Fibroblast of skin of right biceps (primary cell): ENCODE measurements around the gene AFP.

Experiments used
- DNase-seq: peaks from one replicate; pipeline ENCODE4 v3.0.0-alpha.2; 2013

AFP gene

GRCh38 chr4:73415807-73416238, 20.2 kb upstream of the AFP start:
- DNase-seq: no peak

- DNase-seq: no peak
These were observed 19.5 kb upstream of the AFP start for GRCh38 chr4:73416423-73417087.

- DNase-seq: no peak
These were observed 18.7 kb upstream of the AFP start for GRCh38 chr4:73417342-73417741.

- DNase-seq: peak; percentile 8
These were observed 18.0 kb upstream of the AFP start for GRCh38 chr4:73417973-73418372.

GRCh38 chr4:73418677-73419076, 17.3 kb upstream of the AFP start:
- DNase-seq: no peak

- no peak for DNase-seq
These were observed 16.6 kb upstream of the AFP start for GRCh38 chr4:73419106-73420038.

DNA sequence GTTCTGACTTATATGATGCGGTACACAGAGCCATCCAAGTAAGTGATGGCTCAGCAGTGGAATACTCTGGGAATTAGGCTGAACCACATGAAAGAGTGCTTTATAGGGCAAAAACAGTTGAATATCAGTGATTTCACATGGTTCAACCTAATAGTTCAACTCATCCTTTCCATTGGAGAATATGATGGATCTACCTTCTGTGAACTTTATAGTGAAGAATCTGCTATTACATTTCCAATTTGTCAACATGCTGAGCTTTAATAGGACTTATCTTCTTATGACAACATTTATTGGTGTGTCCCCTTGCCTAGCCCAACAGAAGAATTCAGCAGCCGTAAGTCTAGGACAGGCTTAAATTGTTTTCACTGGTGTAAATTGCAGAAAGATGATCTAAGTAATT, 15.4 kb upstream of the AFP start:
- no peak for DNase-seq

GRCh38 chr4:73421708-73422457, 14.1 kb upstream of the AFP start:
- DNase-seq: no peak

DNA sequence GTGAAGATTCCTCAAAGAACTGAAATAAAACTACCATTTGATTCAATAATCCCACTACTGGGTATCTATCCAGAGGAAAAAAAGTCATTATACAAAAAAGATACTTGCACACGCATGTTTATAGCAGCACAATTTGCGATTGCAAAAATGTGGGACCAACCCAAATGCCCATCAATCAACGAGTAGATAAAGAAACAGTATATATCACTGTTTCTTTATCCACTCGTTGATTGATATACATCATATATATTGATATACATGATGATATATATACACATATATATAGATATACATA, 13.6 kb upstream of the AFP start:
- DNase-seq: no peak

DNA sequence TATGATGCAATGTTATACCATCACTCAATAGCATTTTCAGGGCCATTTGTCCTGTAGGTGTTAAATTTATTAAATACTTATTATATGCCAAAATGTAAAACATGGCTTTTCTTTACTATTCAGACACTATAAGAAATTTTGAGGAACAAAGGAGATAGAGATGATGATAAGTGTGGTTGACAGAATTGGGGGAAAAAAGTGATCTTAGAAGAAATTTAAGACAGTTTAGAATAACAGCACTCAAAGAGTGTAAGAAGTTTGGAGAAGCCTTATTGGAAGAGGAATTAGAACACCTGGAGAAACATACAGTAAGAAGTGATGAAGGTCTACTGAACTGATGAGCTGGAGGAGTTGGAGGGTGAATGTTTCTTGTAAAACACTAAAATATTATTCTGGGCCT, 12.8 kb upstream of the AFP start:
- DNase-seq: no peak

DNA sequence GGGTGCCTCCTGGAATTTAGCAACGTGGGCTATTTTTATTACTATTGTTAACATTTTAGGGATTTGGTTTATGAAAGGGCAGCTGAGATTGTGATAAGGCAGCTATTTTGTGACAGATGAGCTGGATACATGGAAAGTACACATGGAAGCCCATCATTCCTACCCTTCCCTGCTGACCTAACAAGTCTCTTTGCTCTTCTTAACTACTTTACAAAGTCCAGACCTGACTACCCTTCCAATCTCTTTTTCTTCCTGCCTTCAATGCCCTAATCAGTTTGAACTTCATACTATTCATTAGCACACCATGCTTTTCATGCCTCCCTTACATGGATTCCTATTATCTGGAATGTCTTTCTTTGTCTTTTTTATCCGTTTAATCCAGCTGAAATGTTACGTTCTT, 9.4 kb upstream of the AFP start:
- DNase-seq: no peak

GRCh38 chr4:73429118-73429517, 6.9 kb upstream of the AFP start:
- no peak for DNase-seq

- no peak for DNase-seq
These were observed 6.0 kb upstream of the AFP start for GRCh38 chr4:73429826-73430587.

DNA sequence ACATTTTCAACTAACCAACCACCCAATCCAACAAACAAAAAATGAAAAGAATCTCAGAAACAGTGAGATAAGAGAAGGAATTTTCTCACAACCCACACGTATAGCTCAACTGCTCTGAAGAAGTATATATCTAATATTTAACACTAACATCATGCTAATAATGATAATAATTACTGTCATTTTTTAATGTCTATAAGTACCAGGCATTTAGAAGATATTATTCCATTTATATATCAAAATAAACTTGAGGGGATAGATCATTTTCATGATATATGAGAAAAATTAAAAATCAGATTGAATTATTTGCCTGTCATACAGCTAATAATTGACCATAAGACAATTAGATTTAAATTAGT, 4.2 kb upstream of the AFP start:
- DNase-seq: no peak

DNA sequence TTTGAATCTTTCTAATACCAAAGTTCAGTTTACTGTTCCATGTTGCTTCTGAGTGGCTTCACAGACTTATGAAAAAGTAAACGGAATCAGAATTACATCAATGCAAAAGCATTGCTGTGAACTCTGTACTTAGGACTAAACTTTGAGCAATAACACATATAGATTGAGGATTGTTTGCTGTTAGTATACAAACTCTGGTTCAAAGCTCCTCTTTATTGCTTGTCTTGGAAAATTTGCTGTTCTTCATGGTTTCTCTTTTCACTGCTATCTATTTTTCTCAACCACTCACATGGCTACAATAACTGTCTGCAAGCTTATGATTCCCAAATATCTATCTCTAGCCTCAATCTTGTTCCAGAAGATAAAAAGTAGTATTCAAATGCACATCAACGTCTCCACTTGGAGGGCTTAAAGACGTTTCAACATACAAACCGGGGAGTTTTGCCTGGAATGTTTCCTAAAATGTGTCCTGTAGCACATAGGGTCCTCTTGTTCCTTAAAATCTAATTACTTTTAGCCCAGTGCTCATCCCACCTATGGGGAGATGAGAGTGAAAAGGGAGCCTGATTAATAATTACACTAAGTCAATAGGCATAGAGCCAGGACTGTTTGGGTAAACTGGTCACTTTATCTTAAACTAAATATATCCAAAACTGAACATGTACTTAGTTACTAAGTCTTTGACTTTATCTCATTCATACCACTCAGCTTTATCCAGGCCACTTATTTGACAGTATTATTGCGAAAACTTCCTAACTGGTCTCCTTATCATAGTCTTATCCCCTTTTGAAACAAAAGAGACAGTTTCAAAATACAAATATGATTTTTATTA, 3.6 kb upstream of the AFP start:
- no peak for DNase-seq

DNA sequence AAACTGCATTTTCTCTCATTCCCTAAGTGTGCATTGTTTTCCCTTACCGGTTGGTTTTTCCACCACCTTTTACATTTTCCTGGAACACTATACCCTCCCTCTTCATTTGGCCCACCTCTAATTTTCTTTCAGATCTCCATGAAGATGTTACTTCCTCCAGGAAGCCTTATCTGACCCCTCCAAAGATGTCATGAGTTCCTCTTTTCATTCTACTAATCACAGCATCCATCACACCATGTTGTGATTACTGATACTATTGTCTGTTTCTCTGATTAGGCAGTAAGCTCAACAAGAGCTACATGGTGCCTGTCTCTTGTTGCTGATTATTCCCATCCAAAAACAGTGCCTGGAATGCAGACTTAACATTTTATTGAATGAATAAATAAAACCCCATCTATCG, 2.9 kb upstream of the AFP start:
- DNase-seq: no peak

- DNase-seq: no peak
These were observed 1.7 kb upstream of the AFP start for GRCh38 chr4:73434311-73434710.

- DNase-seq: no peak
These were observed 895 bp downstream of the AFP start for GRCh38 chr4:73436674-73437557.

DNA sequence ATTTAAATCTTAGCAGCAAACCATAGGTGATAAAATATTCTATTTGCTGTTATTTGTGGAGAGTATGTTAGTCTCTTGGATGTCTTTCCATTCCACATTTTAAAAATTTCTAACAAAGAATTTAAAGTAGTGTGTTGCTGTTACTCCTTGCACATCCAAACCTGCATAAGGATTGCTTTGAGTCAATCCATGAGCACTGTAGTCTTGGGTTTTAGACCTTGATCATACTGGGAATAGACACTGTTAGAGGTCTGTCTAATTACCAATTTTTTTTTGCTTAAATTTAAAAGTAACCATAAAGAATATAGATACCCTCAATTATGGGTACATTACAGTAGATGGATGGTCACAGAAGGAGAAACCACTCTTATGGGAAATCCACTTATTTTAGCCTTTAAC, 1.5 kb downstream of the AFP start:
- DNase-seq: no peak

DNA sequence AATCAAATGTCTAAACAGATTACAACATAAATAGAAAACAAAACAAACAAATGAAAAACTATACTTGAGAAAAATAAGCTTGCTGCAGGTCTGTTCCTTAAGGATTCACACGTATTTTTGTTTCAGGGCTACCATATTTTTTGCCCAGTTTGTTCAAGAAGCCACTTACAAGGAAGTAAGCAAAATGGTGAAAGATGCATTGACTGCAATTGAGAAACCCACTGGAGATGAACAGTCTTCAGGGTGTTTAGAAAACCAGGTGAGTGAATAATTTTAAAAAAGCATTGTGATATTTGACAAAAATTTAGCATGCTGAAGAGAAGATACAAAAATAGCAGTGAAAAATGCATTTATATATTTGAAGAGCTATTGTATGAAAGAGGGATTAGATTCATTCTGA, 2.0 kb downstream of the AFP start:
- DNase-seq: no peak

DNA sequence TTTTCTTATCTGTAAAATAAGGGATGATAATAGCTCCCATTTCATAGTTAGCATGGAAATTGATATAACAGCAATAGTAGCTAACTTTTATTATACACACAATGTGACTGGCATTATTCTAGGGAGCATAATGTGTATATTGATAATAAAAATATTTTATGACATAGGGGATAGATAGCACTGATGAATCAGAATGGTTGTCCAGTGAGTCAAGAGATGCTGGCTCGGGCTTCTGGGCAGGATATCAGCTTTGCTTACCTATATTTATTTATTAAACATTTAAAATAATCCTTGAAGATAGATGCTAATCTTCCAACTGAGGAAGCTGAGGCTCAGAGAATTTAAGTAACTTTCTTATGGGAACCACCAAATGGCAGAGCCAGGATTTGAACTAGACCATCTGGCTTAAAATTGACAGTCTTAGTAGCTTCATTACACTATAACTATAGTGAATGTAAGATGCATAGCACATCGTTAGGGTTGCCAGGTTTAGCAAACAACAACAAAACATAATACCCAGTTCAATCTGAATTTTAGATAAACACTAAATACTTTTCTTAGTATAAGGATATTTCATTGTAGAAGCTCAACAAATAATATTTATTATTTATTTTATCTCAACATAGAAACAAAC, 2.7 kb downstream of the AFP start:
- DNase-seq: no peak
